ENCODE measurements around the gene ATP9A.
"Not testable (repeated sequence)": the region's sequence is repeated elsewhere in the genome, so short reads cannot be mapped to it uniquely, and the experiment has no call there.

ATP9A gene

GRCh38 chr20:51767867-51768758 lies at the start of gene ATP9A:
Gene ATP9A (minus strand): TSS chr20:51768390. CDS start chr20:51768369, 21 bp downstream.
- no peak for DNase-seq

GRCh38 chr20:51816856-51817255 lies 48.7 kb upstream of the ATP9A start:
- not testable (repeated sequence) for DNase-seq

- DNase-seq: no peak
These were observed 47.3 kb upstream of the ATP9A start for GRCh38 chr20:51815383-51816076.

GRCh38 chr20:51812861-51813260 lies 44.7 kb upstream of the ATP9A start:
- DNase-seq: no peak

GRCh38 chr20:51811514-51812128 lies 43.4 kb upstream of the ATP9A start:
- no peak for DNase-seq

- no peak for DNase-seq
These were observed 42.8 kb upstream of the ATP9A start for GRCh38 chr20:51811042-51811355.

GRCh38 chr20:51810155-51811041 lies 42.2 kb upstream of the ATP9A start:
- no peak for DNase-seq

GRCh38 chr20:51807720-51808250 lies 39.6 kb upstream of the ATP9A start:
- no peak for DNase-seq

GRCh38 chr20:51804754-51805153 lies 36.6 kb upstream of the ATP9A start:
- DNase-seq: no peak

- DNase-seq: no peak
These were observed 35.1 kb upstream of the ATP9A start for GRCh38 chr20:51803148-51803854.

GRCh38 chr20:51802170-51802751 lies 34.1 kb upstream of the ATP9A start, which contains the start of gene SALL4:
Gene SALL4 (minus strand): TSS chr20:51802521. CDS start chr20:51802408, 113 bp downstream.
- DNase-seq: no peak

GRCh38 chr20:51801823-51802123 lies 33.6 kb upstream of the ATP9A start:
- no peak for DNase-seq

GRCh38 chr20:51801122-51801822 lies 33.1 kb upstream of the ATP9A start:
- no peak for DNase-seq

- DNase-seq: no peak
These were observed 32.6 kb upstream of the ATP9A start for GRCh38 chr20:51800872-51801121.

- DNase-seq: peak; percentile 7
These were observed 32.1 kb upstream of the ATP9A start for GRCh38 chr20:51800060-51800871.

GRCh38 chr20:51799401-51799860 lies 31.2 kb upstream of the ATP9A start:
- no peak for DNase-seq

- peak; percentile 1 for DNase-seq
These were observed 29.3 kb upstream of the ATP9A start for GRCh38 chr20:51797357-51798025.

GRCh38 chr20:51796340-51796739 lies 28.1 kb upstream of the ATP9A start:
- no peak for DNase-seq

GRCh38 chr20:51792960-51793359 lies 24.8 kb upstream of the ATP9A start:
- DNase-seq: no peak

GRCh38 chr20:51791626-51792025 lies 23.4 kb upstream of the ATP9A start:
- no peak for DNase-seq
